NCI-H1694 treated with DMSO at 0.1 percent for 48 hours (cell line): Measurements from ENCODE around the gene CTBP2.

Experiments used
- DNase-seq: peaks from one replicate; lab custom pipeline; 2025; lab: John Stamatoyannopoulos, UW

Gene CTBP2

DNA sequence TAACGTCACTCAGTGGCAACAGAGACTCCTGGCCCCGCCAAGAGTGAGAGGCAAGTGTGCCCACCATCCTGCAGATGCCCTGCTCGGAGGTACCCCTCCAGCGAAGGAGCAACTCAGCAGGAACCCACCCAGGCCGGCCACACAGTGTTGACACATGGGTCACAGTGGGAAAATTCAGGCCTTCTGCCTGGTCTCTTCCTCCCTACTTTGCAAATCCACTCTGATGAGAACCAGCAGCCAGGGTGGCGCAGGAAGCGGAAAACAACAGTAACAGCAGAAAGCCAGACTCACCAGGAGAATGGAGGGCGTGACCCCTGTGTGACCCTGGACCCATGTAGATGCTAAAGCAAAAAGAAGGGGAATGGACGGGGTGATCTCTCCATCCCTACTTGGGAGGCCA is 53.8 kb downstream of the CTBP2 start:
- DNase-seq = no peak

GRCh38 chr10:125105706-125106255 is 54.6 kb downstream of the CTBP2 start:
- no peak for DNase-seq

DNA sequence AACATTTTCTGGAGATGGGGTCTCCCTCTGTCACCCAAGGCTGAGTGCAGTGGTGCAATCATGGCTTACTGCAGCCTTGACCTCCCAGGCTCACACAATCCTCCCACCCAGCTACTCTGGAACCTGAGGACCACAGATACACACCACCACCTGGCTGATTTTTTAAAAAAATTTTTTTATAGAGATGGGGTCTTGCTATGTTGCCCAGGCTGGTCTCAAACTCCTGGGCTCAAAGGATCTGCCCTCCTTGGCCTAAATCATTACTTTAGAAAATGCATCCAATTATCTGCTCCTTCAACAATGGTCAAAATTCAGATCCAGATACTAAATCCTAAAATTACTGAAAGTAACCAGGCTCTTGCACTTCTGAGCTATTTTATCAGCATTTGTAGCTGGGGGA is 55.2 kb downstream of the CTBP2 start:
- no peak for DNase-seq

DNA sequence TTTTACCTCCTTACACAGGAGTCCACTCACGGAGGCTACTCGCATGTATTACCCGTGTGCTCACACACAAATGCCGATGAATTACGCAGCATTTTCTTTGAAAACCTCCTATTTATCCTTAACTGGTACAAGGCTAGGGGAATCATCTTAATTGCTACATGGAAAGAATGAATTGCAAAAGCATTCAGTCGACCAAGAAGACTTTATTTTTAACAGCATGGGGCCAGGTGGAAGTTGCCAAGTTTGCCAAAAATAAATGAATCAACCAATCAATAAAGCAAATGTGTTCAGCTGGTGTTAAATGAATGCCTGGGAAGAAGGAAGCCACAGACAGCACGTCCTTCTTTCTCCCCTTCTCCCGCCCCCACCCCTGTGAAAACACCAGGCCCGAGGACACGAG is 55.8 kb downstream of the CTBP2 start:
- no peak for DNase-seq

GRCh38 chr10:125103924-125104323 is 56.4 kb downstream of the CTBP2 start:
- no peak for DNase-seq

- no peak for DNase-seq
Observed at GRCh38 chr10:125103466-125103865, 56.9 kb downstream of the CTBP2 start.

- no peak for DNase-seq
Observed at GRCh38 chr10:125102821-125103220, 57.5 kb downstream of the CTBP2 start.

DNA sequence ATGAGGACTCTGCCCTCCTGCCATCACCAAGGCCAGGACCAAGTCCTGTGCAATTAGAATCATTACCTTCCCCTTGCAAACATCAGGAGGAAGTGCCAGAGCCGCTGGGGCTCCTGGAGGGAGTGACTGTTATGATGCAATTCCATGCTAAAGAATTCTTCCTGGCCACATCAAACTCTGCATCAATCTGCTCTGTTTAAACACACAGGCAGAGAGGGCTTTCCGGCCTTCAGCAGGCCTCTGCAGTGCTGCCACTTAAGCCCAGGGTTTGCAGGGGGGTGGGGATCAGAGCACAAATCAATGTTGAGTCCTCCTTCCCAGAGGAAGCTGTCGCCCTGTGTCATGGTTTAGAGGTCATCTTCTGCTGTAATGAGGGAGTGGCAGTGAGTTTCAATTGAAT is 58.1 kb downstream of the CTBP2 start:
- DNase-seq = no peak

DNA sequence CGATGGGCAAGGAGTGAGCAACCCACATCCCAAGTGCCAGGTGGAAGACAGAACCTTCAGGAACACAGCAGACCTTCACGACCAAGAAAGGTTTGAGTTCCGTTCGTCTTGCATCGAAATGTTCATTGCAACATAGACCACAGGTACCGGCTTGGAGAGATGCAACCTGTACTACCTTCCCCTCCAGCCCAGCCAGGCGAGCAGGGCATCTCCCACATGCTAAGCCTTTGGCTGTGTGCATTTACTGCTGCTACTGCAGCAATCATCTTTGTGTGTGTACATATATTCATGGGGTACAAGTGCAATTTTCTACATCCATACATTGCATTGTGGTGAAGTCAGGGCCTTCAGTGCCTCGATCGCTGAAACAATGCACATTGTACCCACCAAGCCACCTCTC is 58.8 kb downstream of the CTBP2 start:
- DNase-seq = no peak

- no peak for DNase-seq
Observed at GRCh38 chr10:125101049-125101448, 59.3 kb downstream of the CTBP2 start.

GRCh38 chr10:125097409-125098070 is 62.8 kb downstream of the CTBP2 start:
- no peak for DNase-seq

GRCh38 chr10:125096975-125097374 is 63.4 kb downstream of the CTBP2 start:
- DNase-seq = no peak

DNA sequence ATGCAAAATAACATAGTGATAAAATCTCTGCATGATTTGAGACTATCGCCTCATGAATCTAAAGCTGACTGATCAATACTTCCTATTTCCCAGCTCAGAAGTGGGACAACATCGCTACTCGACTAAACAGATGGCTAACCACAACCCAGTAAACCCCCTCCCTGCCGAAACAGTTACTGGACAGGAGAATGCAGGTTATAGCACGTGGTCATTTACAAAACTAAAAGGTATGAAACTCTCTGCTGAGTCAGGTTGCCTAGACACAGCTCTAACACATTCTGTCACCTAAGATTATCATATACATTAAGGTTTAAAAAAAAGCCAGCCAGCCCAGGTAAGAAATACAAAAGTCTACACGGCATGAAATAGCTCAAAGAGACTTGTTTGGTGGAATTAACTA is 64.0 kb downstream of the CTBP2 start:
- DNase-seq = no peak

GRCh38 chr10:125095776-125096175 is 64.6 kb downstream of the CTBP2 start:
- no peak for DNase-seq

DNA sequence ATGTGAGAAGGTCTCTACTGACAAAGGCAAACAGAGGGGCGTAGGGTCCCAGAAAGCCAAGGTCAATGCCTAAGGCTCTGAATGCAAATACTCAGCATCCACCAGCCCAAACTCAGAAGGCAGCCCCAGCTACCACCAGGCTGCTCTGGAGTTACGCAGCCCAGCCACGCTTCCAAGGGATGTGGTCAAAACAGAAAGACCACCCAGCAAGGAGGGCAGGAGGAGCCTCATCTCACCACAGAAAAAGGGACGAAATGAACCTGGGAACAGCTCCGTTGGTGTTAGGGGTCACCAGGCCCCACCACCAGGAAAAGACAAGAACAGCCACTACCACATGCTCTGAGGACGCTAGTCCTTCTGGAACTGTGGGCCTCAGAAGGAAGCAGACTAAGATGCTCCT is 65.1 kb downstream of the CTBP2 start:
- no peak for DNase-seq

GRCh38 chr10:125094806-125095205 is 65.6 kb downstream of the CTBP2 start:
- DNase-seq = no peak

GRCh38 chr10:125093974-125094705 is 66.2 kb downstream of the CTBP2 start:
- DNase-seq = no peak

DNA sequence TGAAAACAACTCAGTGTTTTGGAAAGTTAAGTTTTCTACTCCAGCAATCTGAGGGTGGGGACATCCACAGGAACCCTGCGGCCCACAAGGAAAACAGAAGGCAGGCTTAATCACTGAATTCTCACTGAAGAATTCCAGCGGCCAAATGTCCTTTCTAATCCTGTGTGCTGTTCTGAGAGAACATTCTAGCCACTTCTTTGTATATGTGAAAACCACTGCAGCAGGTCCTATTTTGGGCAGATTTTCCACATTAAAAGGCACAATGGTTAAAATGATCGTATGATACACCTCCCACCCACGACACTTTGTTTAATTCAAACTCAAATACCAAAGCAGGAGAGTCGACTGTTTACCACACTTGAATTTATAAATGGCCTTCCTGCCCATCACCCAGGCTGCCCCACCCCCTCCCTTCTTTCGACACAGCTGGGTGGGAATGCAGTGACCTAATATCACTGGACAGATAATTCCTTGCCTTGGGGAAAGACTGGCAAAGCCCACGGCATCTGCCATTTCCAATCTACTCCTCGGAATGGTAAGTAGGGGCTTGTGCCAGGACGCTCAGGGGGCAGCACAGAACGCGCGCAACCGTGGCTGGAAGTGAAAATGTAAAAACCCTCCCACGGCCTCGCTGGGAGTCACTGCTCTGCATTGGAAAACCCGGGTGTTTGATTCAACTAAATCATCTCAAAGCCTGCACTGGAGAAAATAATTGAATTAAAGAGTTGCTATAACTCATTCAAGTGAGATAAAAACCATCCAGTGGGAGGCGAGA is 67.0 kb downstream of the CTBP2 start:
- no peak for DNase-seq

DNA sequence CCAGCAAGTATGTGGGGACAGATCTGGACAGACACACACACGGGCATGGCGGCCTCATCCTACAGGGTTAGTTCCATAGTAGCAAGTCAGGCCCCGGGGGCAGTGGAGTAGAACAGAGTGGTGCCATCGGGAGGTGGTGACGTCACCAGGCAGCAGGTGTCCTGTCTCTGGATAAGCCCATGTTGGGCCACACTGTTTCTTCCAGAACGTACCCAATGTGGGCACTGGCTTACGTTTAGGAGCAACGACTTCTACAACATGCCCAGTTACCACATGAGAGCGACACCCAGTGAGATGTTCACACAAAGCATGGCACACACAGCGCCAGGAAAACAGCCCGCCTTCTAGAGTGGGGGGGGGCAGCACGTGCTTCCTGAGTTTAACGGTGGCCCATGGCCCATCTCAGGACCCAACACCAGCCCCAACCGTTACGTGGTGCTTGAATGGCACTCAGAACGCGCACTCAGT is 67.8 kb downstream of the CTBP2 start:
- no peak for DNase-seq

DNA sequence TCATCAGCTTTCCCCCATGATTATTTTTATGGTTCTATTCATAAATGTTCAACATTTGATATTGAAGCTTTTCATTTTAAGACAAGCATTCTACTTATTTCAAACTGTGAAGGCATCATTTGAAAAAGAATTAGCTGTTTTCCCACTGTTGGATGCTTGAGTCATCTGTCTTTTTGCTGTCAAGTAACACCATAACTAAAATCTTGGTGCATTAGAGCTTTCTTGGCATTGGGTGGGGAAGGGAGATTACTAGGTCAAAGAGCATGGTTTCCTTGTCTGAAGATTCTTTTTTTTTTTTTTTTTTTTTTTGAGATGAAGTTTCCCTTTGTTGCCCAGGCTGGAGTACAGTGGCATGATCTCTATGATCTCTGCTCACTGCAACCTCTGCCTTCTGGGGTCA is 68.5 kb downstream of the CTBP2 start:
- DNase-seq = no peak

- DNase-seq = no peak
Observed at GRCh38 chr10:125089469-125089868, 70.9 kb downstream of the CTBP2 start.

DNA sequence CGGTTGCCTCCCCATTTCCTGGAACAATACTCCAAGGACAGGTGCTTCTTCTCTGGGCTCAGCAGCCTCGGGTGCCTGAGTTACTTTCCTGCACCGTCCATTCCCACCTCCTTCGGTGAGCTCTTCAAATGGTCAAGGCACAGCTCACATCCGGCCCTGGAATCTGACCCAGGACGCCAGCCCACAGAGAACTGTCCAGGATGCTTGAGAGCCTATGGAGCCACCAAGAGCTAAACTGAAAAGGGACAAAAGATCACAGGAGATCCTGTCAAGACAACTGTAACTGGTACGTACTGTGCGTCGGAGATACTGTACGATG is 72.5 kb downstream of the CTBP2 start:
- no peak for DNase-seq
